GM19324 (cell line): ENCODE results near the gene BAZ2A.

Experiments
- ATAC-seq: cut with Tn5 transposase; IDR thresholded peaks from one replicate; pipeline ENCODE4 v1.9.1; 2021; ENCODE audit warnings: mild to moderate bottlenecking, moderate library complexity; ENCODE audit not compliant: unreplicated experiment, low FRiP score

The BAZ2A gene

GRCh38 chr12:56635806-56636674 lies 5.9 kb upstream of the BAZ2A start:
- peak; percentile 53 for ATAC-seq

GRCh38 chr12:56634837-56635791 lies 5.0 kb upstream of the BAZ2A start:
- ATAC-seq, result peak; percentile 22

GRCh38 chr12:56634242-56634836 lies 4.2 kb upstream of the BAZ2A start:
- ATAC-seq, result no peak

- no peak for ATAC-seq
Observed at GRCh38 chr12:56633468-56634241, 3.5 kb upstream of the BAZ2A start.

GRCh38 chr12:56632701-56633467 lies 2.8 kb upstream of the BAZ2A start:
- ATAC-seq, result no peak

- ATAC-seq, result no peak
Observed at GRCh38 chr12:56631790-56632700, 1.9 kb upstream of the BAZ2A start.

GRCh38 chr12:56629459-56630179 lies 507 bp downstream of the BAZ2A start:
- no peak for ATAC-seq

- no peak for ATAC-seq
Observed at GRCh38 chr12:56628671-56629458, 1.3 kb downstream of the BAZ2A start.

GRCh38 chr12:56626701-56627100 lies 3.4 kb downstream of the BAZ2A start:
- ATAC-seq, result no peak

GRCh38 chr12:56622535-56622934 lies 7.6 kb downstream of the BAZ2A start:
- no peak for ATAC-seq

- no peak for ATAC-seq
Observed at GRCh38 chr12:56616925-56617324, 13.2 kb downstream of the BAZ2A start.

GRCh38 chr12:56616244-56616643 lies 13.9 kb downstream of the BAZ2A start:
- ATAC-seq, result no peak

GRCh38 chr12:56614627-56615026 lies 15.5 kb downstream of the BAZ2A start:
- no peak for ATAC-seq

- no peak for ATAC-seq
Observed at GRCh38 chr12:56604355-56604754, 25.8 kb downstream of the BAZ2A start.

- ATAC-seq, result no peak
Observed at GRCh38 chr12:56602239-56602638, 27.9 kb downstream of the BAZ2A start.

GRCh38 chr12:56601503-56601902 lies 28.6 kb downstream of the BAZ2A start:
- no peak for ATAC-seq

- ATAC-seq, result no peak
Observed at GRCh38 chr12:56600753-56601152, 29.4 kb downstream of the BAZ2A start.
